ENCODE measurements around the gene ZNF266. TPM values are rescaled to one million over a fixed set of nuclear protein-coding genes. Genes with fewer than 3 reads are reported as not detected.

Gene ZNF266
- total and polyA plus RNA-seq, 2 donors (not counting 3 experiments of a cell fraction or from before 2014, with no cell fraction given): 16.7 TPM

Other genes starting within 250 kb of the ZNF266 start
- gene OR7D4, start 216.0 kb downstream of the ZNF266 start, total RNA-seq: not detected in 2 replicates
- gene OR7D4, start 216.0 kb downstream of the ZNF266 start, polyA plus RNA-seq: not detected in 2 replicates
- gene OR7E24, start 184.6 kb downstream of the ZNF266 start, total RNA-seq: not detected in 2 replicates
- not detected in 2 replicates for gene OR7E24, start 184.6 kb downstream of the ZNF266 start, polyA plus RNA-seq
- 3.9 and 4.7 TPM in 2 replicates for gene ZNF699, start 125.7 kb downstream of the ZNF266 start, total RNA-seq
- gene ZNF699, start 125.7 kb downstream of the ZNF266 start, polyA plus RNA-seq: 0.48 and 0.59 TPM in 2 replicates
- 10.1 and 13.5 TPM in 2 replicates for gene ZNF559, start 111.4 kb downstream of the ZNF266 start, total RNA-seq
- gene ZNF559, start 111.4 kb downstream of the ZNF266 start, polyA plus RNA-seq: 6.1 and 7.8 TPM in 2 replicates
- 0.42 and 0.69 TPM in 2 replicates for gene ZNF177, start 72.6 kb downstream of the ZNF266 start, total RNA-seq
- 0.76 and 0.86 TPM in 2 replicates for gene ZNF177, start 72.6 kb downstream of the ZNF266 start, polyA plus RNA-seq
- not detected in 2 replicates for gene ZNF560, start 63.0 kb upstream of the ZNF266 start, total RNA-seq
- gene ZNF560, start 63.0 kb upstream of the ZNF266 start, polyA plus RNA-seq: 0.03 and 0.06 TPM in 2 replicates
- 14.6 and 16.1 TPM in 2 replicates for gene ZNF426, start 103.1 kb upstream of the ZNF266 start, total RNA-seq
- gene ZNF426, start 103.1 kb upstream of the ZNF266 start, polyA plus RNA-seq: 2.0 and 2.4 TPM in 2 replicates
- 21.4 and 25.1 TPM in 2 replicates for gene ZNF121, start 148.9 kb upstream of the ZNF266 start, total RNA-seq
- 1.9 and 2.3 TPM in 2 replicates for gene ZNF121, start 148.9 kb upstream of the ZNF266 start, polyA plus RNA-seq
- gene ZNF561, start 185.7 kb upstream of the ZNF266 start, total RNA-seq: 39.4 and 44.9 TPM in 2 replicates
- 22.8 and 23.7 TPM in 2 replicates for gene ZNF561, start 185.7 kb upstream of the ZNF266 start, polyA plus RNA-seq
- 22.3 and 27.0 TPM in 2 replicates for gene ZNF562, start 239.5 kb upstream of the ZNF266 start, total RNA-seq
- gene ZNF562, start 239.5 kb upstream of the ZNF266 start, polyA plus RNA-seq: 5.7 and 6.3 TPM in 2 replicates

Data from endothelial cell of umbilical vein (primary cell).